Heart right ventricle (tissue), 16 donors: ENCODE data around the gene YEATS2. TPM values are rescaled to one million over a fixed set of nuclear protein-coding genes. Genes with fewer than 3 reads are reported as not detected.

Experiments used
- ATAC-seq, 8 donors: fragments of 200-7000 bp; cut with Tn5 transposase; one replicate each; pipeline ENCODE4 v1.9.1; 2020; ENCODE audit warnings: mild to moderate bottlenecking in 8 of 8, moderate library complexity in 8 of 8, moderate number of reproducible peaks in 1 of 8
- DNase-seq, 2 donors: peaks; one replicate each; pipeline ENCODE4 v3.0.0-alpha.2; 2020
- H3K27ac ChIP-seq, 10 donors: fragments of 200-600 bp; sonication (generic) in 2 of 10; one replicate each; pipeline versions ENCODE4 v1.5.0 to v1.8.0; 2020 to 2022; ENCODE audit warnings: mild to moderate bottlenecking in 3 of 10
- H3K27me3 ChIP-seq, 7 donors: fragments of 200-600 bp; one replicate each; pipeline ENCODE4 v1.8.0; 2021 to 2022; ENCODE audit warnings: mild to moderate bottlenecking in 2 of 7
- H3K36me3 ChIP-seq, 9 donors: fragments of 200-600 bp; sonication (generic) in 1 of 9; one replicate each; pipeline versions ENCODE4 v1.5.0 to v1.8.0; 2020 to 2022; ENCODE audit warnings: mild to moderate bottlenecking in 2 of 9
- H3K4me1 ChIP-seq, 9 donors: fragments of 200-600 bp; sonication (generic) in 1 of 9; one replicate each; pipeline versions ENCODE4 v1.5.0 to v1.8.0; 2020 to 2022; ENCODE audit warnings: mild to moderate bottlenecking in 4 of 9
- H3K4me3 ChIP-seq, 10 donors: fragments of 200-600 bp; sonication (generic) in 2 of 10; one replicate each; pipeline versions ENCODE4 v1.5.0 to v1.8.0; 2020 to 2022; ENCODE audit warnings: mild to moderate bottlenecking in 7 of 10, moderate library complexity in 2 of 10
- H3K9me3 ChIP-seq, 11 donors: fragments of 200-600 bp in 10 of 11; sonication (generic) in 2 of 11; one replicate each; pipeline versions ENCODE4 v1.5.0 to v1.8.0; 2013 to 2022; ENCODE audit warnings: mild to moderate bottlenecking in 2 of 11, control low read depth in 1 of 11, moderate library complexity in 1 of 11
- WGBS, 2 donors: extraction: QIAGEN DNeasy Blood & Tissue Kit; methylation state at CpG; one replicate each; pipeline ENCODE4 v1.1.7; 2013; ENCODE audit warnings: inconsistent platforms in 1 of 2; 5-methylcytosine and 5-hydroxymethylcytosine counted together
- intact Hi-C, 10 donors: fragments of 100-400 bp; cut with DNase I; formaldehyde crosslinking; loops; one replicate each; pipeline versions ENCODE4 v1.11.1 to v1.14.2; 2022
- polyA plus RNA-seq, 2 donors: library from polyadenylated mRNA; stranded (reverse); fragments of 200-250 nt; gene quantifications; one replicate each; pipeline ENCODE4 v1.2.3, GENCODE V29; 2013
- total RNA-seq, 10 donors: library from RNA; stranded (reverse); fragmentation: NEBNext Ultra II Directional in 3 of 10; extraction: Animal tissue kit (Norgen Biotek cat#: 25700) in 3 of 10; gene quantifications; one replicate each; pipeline versions ENCODE4 v1.2.1 to v1.2.4, GENCODE V29; 2021 to 2023
- TF ChIP-seq, protein P1 (sequence below), 9 donors: fragments of 200-600 bp; sonication (generic) in 2 of 9; IDR thresholded peaks; one replicate each; pipeline versions ENCODE4 v1.5.0 to v1.8.0; 2021 to 2022; ENCODE audit warnings: antibody characterized with exemption in 9 of 9, mild to moderate bottlenecking in 5 of 9, moderate library complexity in 1 of 9
- donor health status: Arrhythmogenic right ventricular cardiomyopathy.
- donor health status: ischemic (EF 13 %, LVEDD 7.1; RV severe dilation, severe dysfunction).
- donor health status: healthy with polysubstance abuse.
- donor health status: DM: no; HTN: yes; CAD: no.
- donor health status: DM: no; HTN: no; CAD: no.
- donor health status: ischemic (EF 25% LVEDD 6.9; RV normal size, moderate dysfunction).
- donor health status: ischemic (EF 25% LVEDD 5.7; RV mildly dilated, moderate dysfunction).
- donor health status: healthy.
- donor health status: DM: yes; HTN: yes; CAD: no.
- donor health status: Ischemic cardiomyopathy.
- donor health status: ischemic (EF 35%, LVEDD 5.7; RV mildly dilated, moderate dysfunction).
- donor health status: nonischemic (EF 11% LVEDD 7.7; RV severe dilation, severe dysfunction).
- donor health status: DM: yes; HTN: yes; CAD: no.
- donor health status: PGD.
- donor health status: ischemic (EF 29% LVEDD 5.4; RV normal size, mild dysfunction).
- donor health status: nonischemic (EF 23%, LVEDD 6.1; RV moderate dilation, normal function).

The YEATS2 gene
- total and polyA plus RNA-seq, 12 donors = 4.6 to 22.2 (median 10.1) TPM

DNA sequence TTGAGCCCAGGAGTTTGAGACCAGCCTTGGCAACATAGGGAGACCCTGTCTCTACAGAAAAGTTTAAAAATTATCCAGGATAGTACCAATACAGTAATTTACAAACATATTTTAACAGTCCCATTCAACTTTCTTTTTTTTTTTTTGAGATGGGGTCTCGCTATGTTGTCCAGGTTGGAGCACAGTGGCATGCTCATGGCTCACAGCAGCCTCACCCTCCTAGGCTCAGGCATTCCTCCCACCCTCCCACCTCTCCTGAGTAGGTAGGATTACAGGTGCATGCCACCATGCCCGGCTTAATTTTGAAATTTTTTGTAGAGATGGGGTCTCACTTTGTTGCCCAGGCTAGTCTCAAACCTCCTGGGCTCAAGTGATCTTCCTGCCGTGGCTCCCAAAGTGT is 140.3 kb downstream of the YEATS2 start:
- peaks cover 0 to 98% (median 40%) of the 10 kb centered on the region in 9 donors for H3K36me3 ChIP-seq

DNA sequence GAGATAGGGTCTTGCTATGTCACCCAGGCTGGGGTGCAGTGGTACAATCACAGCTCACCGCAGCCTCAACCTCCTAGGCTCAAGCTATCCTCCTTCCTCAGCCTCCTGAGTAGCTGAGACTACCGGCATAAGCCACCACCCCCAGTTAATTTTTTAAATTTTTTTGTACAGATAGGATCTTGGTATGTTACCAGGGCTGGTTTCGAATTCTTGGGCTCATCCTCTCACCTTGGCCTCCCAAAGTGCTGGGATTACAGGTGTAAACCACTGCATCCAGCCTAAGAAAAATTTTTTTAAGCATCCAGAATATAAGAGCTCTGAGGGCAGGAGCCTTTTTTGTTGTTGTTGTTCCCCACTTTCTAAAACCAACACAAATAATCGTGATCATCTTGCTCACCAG is 142.2 kb downstream of the YEATS2 start:
- Histone ChIP-seq H3K27ac (no peak overlapping the region), H3K9me3 (no peaks in the 10 kb centered on the region), H3K4me3 (no peak overlapping the region), H3K36me3 (peaks cover 0 to 98% (median 44%) of the 10 kb centered on the region in 9 donors), H3K4me1 (no peaks in the 10 kb centered on the region), H3K27me3 (no peaks in the 10 kb centered on the region)
- WGBS, 2 donors = 97 to 98% methylated on average over 4 of the region's 4 CpGs
- intact Hi-C loops = no loop called here
- no peak for DNase-seq
- ATAC-seq = no peak
- TF ChIP-seq, protein P1, sequence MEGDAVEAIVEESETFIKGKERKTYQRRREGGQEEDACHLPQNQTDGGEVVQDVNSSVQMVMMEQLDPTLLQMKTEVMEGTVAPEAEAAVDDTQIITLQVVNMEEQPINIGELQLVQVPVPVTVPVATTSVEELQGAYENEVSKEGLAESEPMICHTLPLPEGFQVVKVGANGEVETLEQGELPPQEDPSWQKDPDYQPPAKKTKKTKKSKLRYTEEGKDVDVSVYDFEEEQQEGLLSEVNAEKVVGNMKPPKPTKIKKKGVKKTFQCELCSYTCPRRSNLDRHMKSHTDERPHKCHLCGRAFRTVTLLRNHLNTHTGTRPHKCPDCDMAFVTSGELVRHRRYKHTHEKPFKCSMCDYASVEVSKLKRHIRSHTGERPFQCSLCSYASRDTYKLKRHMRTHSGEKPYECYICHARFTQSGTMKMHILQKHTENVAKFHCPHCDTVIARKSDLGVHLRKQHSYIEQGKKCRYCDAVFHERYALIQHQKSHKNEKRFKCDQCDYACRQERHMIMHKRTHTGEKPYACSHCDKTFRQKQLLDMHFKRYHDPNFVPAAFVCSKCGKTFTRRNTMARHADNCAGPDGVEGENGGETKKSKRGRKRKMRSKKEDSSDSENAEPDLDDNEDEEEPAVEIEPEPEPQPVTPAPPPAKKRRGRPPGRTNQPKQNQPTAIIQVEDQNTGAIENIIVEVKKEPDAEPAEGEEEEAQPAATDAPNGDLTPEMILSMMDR (IDR thresholded peaks at IDR 0.05) = no peak

More for the DNA sequence above, 140.3 kb downstream of the YEATS2 start:
- DNase-seq (no peak), ATAC-seq (no peak)
- WGBS, 2 donors = 97 to 98% methylated on average over 3 of the region's 3 CpGs
- H3K4me1 ChIP-seq = no peaks in the 10 kb centered on the region
- no peaks in the 10 kb centered on the region for H3K27me3 ChIP-seq
- H3K9me3 ChIP-seq = no peaks in the 10 kb centered on the region
- H3K27ac ChIP-seq = no peak overlapping the region
- intact Hi-C loops = no loop called here
- H3K4me3 ChIP-seq = no peak overlapping the region
- TF ChIP-seq, protein P1 (IDR thresholded peaks at IDR 0.05) = no peak

DNA sequence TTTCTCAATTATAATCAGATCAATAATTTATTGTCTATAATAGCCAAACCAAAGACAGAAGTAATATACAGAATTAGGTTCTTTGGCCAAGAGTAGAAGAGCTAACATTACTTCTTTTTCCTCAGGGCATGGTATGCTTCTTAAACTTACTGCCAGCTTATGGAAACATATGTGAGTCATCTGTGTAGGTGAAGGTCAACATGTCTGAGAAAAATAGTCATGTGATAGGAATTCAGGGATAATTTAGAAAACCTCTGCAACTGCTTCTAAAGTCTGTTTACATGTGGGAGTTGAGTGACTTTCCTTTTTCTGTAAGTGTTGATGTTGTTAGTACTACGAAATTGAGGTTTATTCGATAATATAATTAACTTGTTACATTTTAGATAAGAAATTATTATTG is 147.0 kb downstream of the YEATS2 start:
- DNase-seq = no peak
- H3K27me3 ChIP-seq = no peaks in the 10 kb centered on the region
- H3K4me1 ChIP-seq = no peaks in the 10 kb centered on the region
- peaks cover 0 to 99% (median 39%) of the 10 kb centered on the region in 9 donors for H3K36me3 ChIP-seq
- intact Hi-C loops = no loop called here
- H3K4me3 ChIP-seq = no peak overlapping the region
- no peak for ATAC-seq
- no peaks in the 10 kb centered on the region for H3K9me3 ChIP-seq
- 96 to 97% methylated on average over 2 of the region's 2 CpGs for WGBS, 2 donors
- TF ChIP-seq, protein P1 (IDR thresholded peaks at IDR 0.05) = no peak
- no peak overlapping the region for H3K27ac ChIP-seq

DNA sequence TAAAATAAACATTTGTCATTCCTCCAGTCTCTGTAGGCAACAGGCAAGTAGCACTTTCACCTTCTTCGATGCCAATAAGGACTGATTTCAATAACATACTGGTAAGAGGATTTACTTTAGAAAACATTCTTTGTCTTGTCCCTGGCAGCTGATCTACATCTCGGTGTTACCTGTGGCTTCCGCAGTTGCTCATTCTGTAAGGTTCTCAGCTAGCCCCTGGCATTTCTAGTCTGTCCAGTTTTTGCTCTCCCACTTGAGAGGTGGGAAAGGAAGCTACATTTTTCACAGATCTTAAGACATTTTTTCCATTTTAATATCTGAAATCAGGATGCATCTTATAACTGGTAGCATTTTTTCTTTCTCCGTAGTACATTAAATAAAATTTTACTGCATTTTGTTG is 147.5 kb downstream of the YEATS2 start:
- DNase-seq = no peak
- intact Hi-C loops = no loop called here
- H3K4me3 ChIP-seq = no peak overlapping the region
- H3K27ac ChIP-seq = no peak overlapping the region
- 94 to 97% methylated on average over 4 of the region's 4 CpGs for WGBS, 2 donors
- H3K9me3 ChIP-seq = no peaks in the 10 kb centered on the region
- no peaks in the 10 kb centered on the region for H3K4me1 ChIP-seq
- TF ChIP-seq, protein P1 (IDR thresholded peaks at IDR 0.05) = no peak
- ATAC-seq = no peak
- H3K36me3 ChIP-seq = peaks cover 0 to 98% (median 35%) of the 10 kb centered on the region in 9 donors
- no peaks in the 10 kb centered on the region for H3K27me3 ChIP-seq
